GM12891 (cell line): ENCODE results near the gene E2F2.

ENCODE experiments used
- PAX5 ChIP-seq: IDR thresholded peaks from 2 replicates; pipeline ENCODE4 v1.6.1; 2011; ENCODE audit warnings: low read length, moderate library complexity, mild to moderate bottlenecking; ENCODE audit not compliant: insufficient read depth, severe bottlenecking
- POLR2A ChIP-seq: IDR thresholded peaks from 2 replicates; pipeline ENCODE4 v1.6.1; 2011; ENCODE audit warnings: low read depth, low read length, control low read depth
- POLR2AphosphoS5 ChIP-seq: IDR thresholded peaks from 2 replicates; pipeline ENCODE4 v1.6.1; 2011; ENCODE audit warnings: low read depth, low read length, control low read depth
- POU2F2 ChIP-seq: IDR thresholded peaks from 2 replicates; pipeline ENCODE4 v1.6.1; 2011; ENCODE audit warnings: low read depth, mild to moderate bottlenecking, control low read depth, low read length, moderate library complexity
- SPI1 ChIP-seq: IDR thresholded peaks from 2 replicates; pipeline ENCODE4 v1.6.1; 2011; ENCODE audit warnings: low read depth, low read length, control low read depth
- TAF1 ChIP-seq: IDR thresholded peaks from 2 replicates; pipeline ENCODE4 v1.6.1; 2011; ENCODE audit warnings: low read depth, low read length, control low read depth

DNA sequence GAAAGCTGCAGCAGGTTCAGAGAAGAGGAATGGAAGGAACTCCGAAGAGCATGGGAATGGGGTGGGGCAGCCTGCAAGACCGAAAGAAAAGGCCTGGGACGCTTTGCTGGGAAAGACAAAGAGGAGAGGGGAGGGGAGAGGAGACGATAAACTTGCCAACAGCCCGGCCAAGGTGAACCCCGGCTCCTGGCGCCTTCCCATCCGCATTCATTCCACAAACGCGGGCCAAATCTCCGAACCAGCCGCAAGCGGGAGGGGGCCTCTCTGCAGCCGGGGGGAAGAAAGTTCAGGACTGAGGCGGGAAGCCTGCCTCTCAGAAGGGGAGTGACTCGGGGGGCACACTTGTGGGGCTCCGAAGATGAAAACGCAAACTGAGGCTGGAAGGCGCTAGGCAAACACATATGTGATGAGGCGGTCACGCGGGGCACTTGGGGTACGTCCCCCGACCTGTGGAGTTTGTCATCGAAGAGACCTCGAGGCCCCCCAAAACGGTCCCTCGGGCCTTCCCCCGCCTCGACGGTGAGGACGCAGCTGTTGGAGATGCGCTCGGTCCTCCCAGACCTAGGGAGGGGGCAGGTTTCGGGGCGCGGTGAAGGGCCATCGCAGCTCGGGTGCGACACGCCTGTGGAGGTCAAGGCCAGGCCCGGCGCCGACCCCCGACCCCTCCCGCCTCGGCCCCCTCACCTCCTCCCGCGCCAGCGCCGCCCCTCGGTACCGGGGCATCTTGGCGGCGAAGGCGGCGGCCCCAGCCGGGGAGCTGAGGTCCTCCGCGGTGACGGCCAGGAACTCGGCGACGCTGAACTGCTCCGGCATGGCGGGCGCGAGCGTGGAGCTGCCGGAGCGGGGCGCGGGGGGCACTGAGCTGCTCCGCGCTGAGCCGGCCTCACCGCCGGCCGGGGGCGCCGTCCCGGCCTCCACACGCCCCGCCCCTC, 47.4 kb downstream of the E2F2 start, which contains the start of gene ASAP3:
- no peak for TF ChIP-seq POLR2A
- TF ChIP-seq POLR2AphosphoS5, result no peak
- no peak for TF ChIP-seq TAF1
- no peak for TF ChIP-seq PAX5
- TF ChIP-seq SPI1, result no peak
- TF ChIP-seq POU2F2, result no peak
